ENCODE data around the gene PCNX3.

DNA sequence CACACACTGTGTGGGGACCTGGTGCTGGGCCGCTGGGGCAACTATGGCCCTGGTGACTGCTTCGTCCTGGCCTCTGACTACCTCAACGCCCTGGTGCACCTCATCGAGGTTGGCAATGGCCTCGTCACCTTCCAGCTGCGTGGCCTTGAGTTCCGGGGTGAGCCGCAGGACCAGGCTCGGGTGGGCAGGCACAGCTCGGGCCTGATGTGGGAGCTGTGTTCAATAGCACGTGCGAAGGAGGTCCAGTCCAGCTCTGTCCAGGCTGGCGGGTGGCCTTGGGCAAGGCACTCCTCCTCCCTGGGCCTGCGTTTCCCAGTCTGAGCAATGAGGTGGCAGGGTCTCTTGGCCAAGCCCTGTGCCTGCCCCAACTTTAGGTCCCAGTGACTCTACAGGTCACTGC lies 14.0 kb downstream of the PCNX3 start:
- TF ChIP-seq EZH2 (IDR thresholded peaks at IDR 0.05; ENCODE audit: insufficient read depth, low read length): no peak
- TF ChIP-seq, protein P1, sequence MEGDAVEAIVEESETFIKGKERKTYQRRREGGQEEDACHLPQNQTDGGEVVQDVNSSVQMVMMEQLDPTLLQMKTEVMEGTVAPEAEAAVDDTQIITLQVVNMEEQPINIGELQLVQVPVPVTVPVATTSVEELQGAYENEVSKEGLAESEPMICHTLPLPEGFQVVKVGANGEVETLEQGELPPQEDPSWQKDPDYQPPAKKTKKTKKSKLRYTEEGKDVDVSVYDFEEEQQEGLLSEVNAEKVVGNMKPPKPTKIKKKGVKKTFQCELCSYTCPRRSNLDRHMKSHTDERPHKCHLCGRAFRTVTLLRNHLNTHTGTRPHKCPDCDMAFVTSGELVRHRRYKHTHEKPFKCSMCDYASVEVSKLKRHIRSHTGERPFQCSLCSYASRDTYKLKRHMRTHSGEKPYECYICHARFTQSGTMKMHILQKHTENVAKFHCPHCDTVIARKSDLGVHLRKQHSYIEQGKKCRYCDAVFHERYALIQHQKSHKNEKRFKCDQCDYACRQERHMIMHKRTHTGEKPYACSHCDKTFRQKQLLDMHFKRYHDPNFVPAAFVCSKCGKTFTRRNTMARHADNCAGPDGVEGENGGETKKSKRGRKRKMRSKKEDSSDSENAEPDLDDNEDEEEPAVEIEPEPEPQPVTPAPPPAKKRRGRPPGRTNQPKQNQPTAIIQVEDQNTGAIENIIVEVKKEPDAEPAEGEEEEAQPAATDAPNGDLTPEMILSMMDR (IDR thresholded peaks at IDR 0.05; ENCODE audit: insufficient read depth, low read depth, low read length): no peak
